ENCODE measurements around the gene CDX1. TPM values are rescaled to one million over a fixed set of nuclear protein-coding genes. Genes with fewer than 3 reads are reported as not detected.

Gene CDX1
- total RNA-seq, 1 experiment from 2014 or later = 0.29 TPM

- no peaks in the 10 kb centered on the region for H3K9me3 Mint-ChIP-seq (ENCODE audit: unreplicated experiment)
- TF ChIP-seq CTCF (IDR thresholded peaks at IDR 0.05; ENCODE audit: insufficient read depth in 1 of 2, low read depth in 1 of 2, low read length in 1 of 2, severe bottlenecking in 1 of 2, unreplicated experiment in 1 of 2) = no peak
Measured at GRCh38 chr5:150177721-150178120, 11.1 kb downstream of the CDX1 start.

GRCh38 chr5:150178262-150178661 is 11.7 kb downstream of the CDX1 start:
- no peak for DNase-seq
- no peak overlapping the region for H3K27ac Mint-ChIP-seq (ENCODE audit: unreplicated experiment)
- no peaks in the 10 kb centered on the region for H3K27me3 ChIP-seq (replicated peaks; ENCODE audit: control insufficient read depth, insufficient read depth, low read length)
- no peak overlapping the region for H3K4me3 Mint-ChIP-seq (ENCODE audit: unreplicated experiment)
- H3K4me1 Mint-ChIP-seq (ENCODE audit: low read depth, unreplicated experiment) = peaks cover 14% of the 10 kb centered on the region
- TF ChIP-seq CTCF (IDR thresholded peaks at IDR 0.05; ENCODE audit: insufficient read depth in 1 of 2, low read depth in 1 of 2, low read length in 1 of 2, severe bottlenecking in 1 of 2, unreplicated experiment in 1 of 2) = no peak
- H3K27me3 Mint-ChIP-seq (ENCODE audit: insufficient read depth, unreplicated experiment) = no peaks in the 10 kb centered on the region
- no peak overlapping the region for H3K4me3 ChIP-seq (ENCODE audit: low read depth, low read length)
- no peaks in the 10 kb centered on the region for H3K9me3 Mint-ChIP-seq (ENCODE audit: unreplicated experiment)
- H3K36me3 ChIP-seq (ENCODE audit: control insufficient read depth, insufficient read depth, low read length) = no peaks in the 10 kb centered on the region; the same call in 1 of the 2 replicates
- ChIA-PET POLR2A (no interaction called here), CTCF (interaction anchor here (0.6 kb wide), 1 partner anchor 68 kb away, joined by 3 read pairs; no protein-coding TSS in a partner anchor)
- no TSS peak for BruUV-seq (replicated peaks)
- H3K36me3 Mint-ChIP-seq (ENCODE audit: insufficient read depth, unreplicated experiment) = peaks cover 3% of the 10 kb centered on the region
- peaks cover 2% of the 10 kb centered on the region; the same call in 1 of the 2 replicates for H3K4me1 ChIP-seq
- intact Hi-C loops (cut with micrococcal nuclease; ENCODE audit: unreplicated experiment) = loop anchor here (5.0 kb wide), 1 partner anchor 39 kb away; no protein-coding TSS in a partner anchor
- no peaks in the 10 kb centered on the region for H3K9me3 ChIP-seq

More at GRCh38 chr5:150177721-150178120, 11.1 kb downstream of the CDX1 start:
- no TSS peak for BruUV-seq (replicated peaks)
- H3K9me3 ChIP-seq = no peaks in the 10 kb centered on the region
- Mint-ChIP-seq H3K4me3 (ENCODE audit: unreplicated experiment) (no peak overlapping the region), H3K27me3 (ENCODE audit: insufficient read depth, unreplicated experiment) (no peaks in the 10 kb centered on the region), H3K27ac (ENCODE audit: unreplicated experiment) (no peak overlapping the region), H3K4me1 (ENCODE audit: low read depth, unreplicated experiment) (peaks cover 19% of the 10 kb centered on the region), H3K36me3 (ENCODE audit: insufficient read depth, unreplicated experiment) (peaks cover 6% of the 10 kb centered on the region)
- H3K4me3 ChIP-seq (ENCODE audit: low read depth, low read length) = no peak overlapping the region
- no peaks in the 10 kb centered on the region for H3K27me3 ChIP-seq (replicated peaks; ENCODE audit: control insufficient read depth, insufficient read depth, low read length)
- H3K36me3 ChIP-seq (ENCODE audit: control insufficient read depth, insufficient read depth, low read length) = no peaks in the 10 kb centered on the region; the same call in 1 of the 2 replicates
- ChIA-PET POLR2A (no interaction called here), CTCF (interaction anchor here (0.5 kb wide), 1 partner anchor 18 kb away, joined by 5 read pairs; no protein-coding TSS in a partner anchor)
- H3K4me1 ChIP-seq = peaks cover 5% of the 10 kb centered on the region; the same call in 1 of the 2 replicates
- DNase-seq = no peak
- intact Hi-C loops (cut with micrococcal nuclease; ENCODE audit: unreplicated experiment) = loop anchor here (5.0 kb wide), 1 partner anchor 40 kb away; no protein-coding TSS in a partner anchor

- DNase-seq = no peak
- Mint-ChIP-seq H3K9me3 (ENCODE audit: unreplicated experiment) (no peaks in the 10 kb centered on the region), H3K27me3 (ENCODE audit: insufficient read depth, unreplicated experiment) (no peaks in the 10 kb centered on the region), H3K36me3 (ENCODE audit: insufficient read depth, unreplicated experiment) (no peaks in the 10 kb centered on the region), H3K4me3 (ENCODE audit: unreplicated experiment) (no peak overlapping the region), H3K27ac (ENCODE audit: unreplicated experiment) (no peak overlapping the region), H3K4me1 (ENCODE audit: low read depth, unreplicated experiment) (peaks cover 7% of the 10 kb centered on the region)
- BruUV-seq (replicated peaks) = no TSS peak
- Histone ChIP-seq H3K36me3 (ENCODE audit: control insufficient read depth, insufficient read depth, low read length) (no peaks in the 10 kb centered on the region), H3K27me3 (replicated peaks; ENCODE audit: control insufficient read depth, insufficient read depth, low read length) (no peaks in the 10 kb centered on the region), H3K4me1 (no peaks in the 10 kb centered on the region; the same call in 1 of the 2 replicates), H3K9me3 (no peaks in the 10 kb centered on the region), H3K4me3 (ENCODE audit: low read depth, low read length) (no peak overlapping the region)
- ChIA-PET CTCF (no interaction called here), POLR2A (no interaction called here)
- intact Hi-C loops (cut with micrococcal nuclease; ENCODE audit: unreplicated experiment) = loop anchor here (5.0 kb wide), 1 partner anchor 38 kb away; no protein-coding TSS in a partner anchor
- no peak for TF ChIP-seq CTCF (IDR thresholded peaks at IDR 0.05; ENCODE audit: insufficient read depth in 1 of 2, low read depth in 1 of 2, low read length in 1 of 2, severe bottlenecking in 1 of 2, unreplicated experiment in 1 of 2)
Measured at GRCh38 chr5:150179019-150179620, 12.5 kb downstream of the CDX1 start.

All from Caco-2 (cell line).